Erythroblast (primary cell): ENCODE results near the gene SPOP.

Experiments
- GATA1 ChIP-seq: IDR thresholded peaks from 2 replicates; pipeline ENCODE4 v1.6.1; 2011; ENCODE audit warnings: low read depth, mild to moderate bottlenecking, control low read depth, low read length, moderate library complexity
- POLR2A ChIP-seq: IDR thresholded peaks from 2 replicates; pipeline ENCODE4 v1.6.1; 2011; ENCODE audit warnings: mild to moderate bottlenecking, low read length

DNA sequence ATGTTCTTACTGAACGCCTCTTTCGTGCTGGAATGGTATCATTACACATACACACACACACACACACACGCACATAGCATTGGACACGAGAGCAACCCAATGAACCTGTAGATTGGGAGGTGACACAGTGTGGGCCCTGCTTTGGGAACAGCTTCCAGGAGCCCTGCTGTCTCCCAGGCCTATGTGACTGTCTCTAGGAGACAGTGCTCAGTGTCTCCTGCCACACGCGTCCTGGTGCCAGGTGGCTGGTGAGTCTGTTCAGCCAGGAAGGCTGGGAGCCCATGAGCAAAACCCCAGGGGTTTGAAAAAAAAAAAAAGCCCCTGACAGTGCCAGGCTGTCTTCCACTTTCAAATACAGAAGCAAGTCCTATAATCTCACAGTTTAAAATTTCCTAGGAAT, 2.4 kb upstream of the SPOP start:
- TF ChIP-seq POLR2A (no peak), GATA1 (no peak)
